HepG2 (cell line): ENCODE measurements around the gene SEPHS2.

Experiments
- EP300 ChIP-seq, 3 experiments: sonication (generic) in 1 of 3; formaldehyde crosslinking in 1 of 3; IDR thresholded peaks; 2 replicates each; pipeline versions ENCODE4 v1.5.1 to v1.6.1; 2011 to 2020; ENCODE audit warnings: low read depth in 2 of 3, low read length in 2 of 3, borderline replicate concordance in 1 of 3, improper control_type of control experiment in 1 of 3, mild to moderate bottlenecking in 1 of 3, missing genetic modification reagents in 1 of 3, moderate library complexity in 1 of 3
- GABPA ChIP-seq, 2 experiments: IDR thresholded peaks; 2 replicates each; pipeline ENCODE4 v1.6.1; 2011 to 2016; ENCODE audit warnings: low read depth in 2 of 2, low read length in 1 of 2, missing biosample characterization in 1 of 2, missing genetic modification characterization in 1 of 2
- HDAC1 ChIP-seq: sonication (generic); formaldehyde crosslinking; IDR thresholded peaks from 2 replicates; pipeline ENCODE4 v1.5.1; 2020; ENCODE audit warnings: mild to moderate bottlenecking, missing genetic modification reagents
- NFATC3 ChIP-seq: sonication (generic); formaldehyde crosslinking; IDR thresholded peaks from 2 replicates; pipeline ENCODE4 v1.5.1; 2020; ENCODE audit warnings: mild to moderate bottlenecking, missing genetic modification reagents
- NFIC ChIP-seq: IDR thresholded peaks from 2 replicates; pipeline ENCODE4 v1.6.1; 2012; ENCODE audit warnings: mild to moderate bottlenecking, low read length, inconsistent platforms
- POLR2A ChIP-seq, 2 experiments: IDR thresholded peaks; 2 replicates each; pipeline ENCODE4 v1.6.1; 2011; ENCODE audit warnings: low read depth in 2 of 2, low read length in 2 of 2, mild to moderate bottlenecking in 1 of 2, moderate library complexity in 1 of 2; ENCODE audit not compliant: insufficient read depth in 1 of 2
- RNF2 ChIP-seq: fragments of 450-650 bp; conservative IDR thresholded peaks from 2 replicates; pipeline ENCODE4 v1.6.1; 2016; ENCODE audit warnings: low read depth
- SIN3A ChIP-seq: IDR thresholded peaks from 2 replicates; pipeline ENCODE4 v1.6.1; 2011; ENCODE audit warnings: low read depth, mild to moderate bottlenecking, control low read depth, low read length, borderline replicate concordance
- TCF7L2 ChIP-seq: IDR thresholded peaks from 2 replicates; pipeline ENCODE4 v1.6.1; 2011; ENCODE audit warnings: mild to moderate bottlenecking, low read depth, low read length, moderate library complexity
- ZNF282 ChIP-seq: fragments of 450-650 bp; IDR thresholded peaks from 2 replicates; pipeline ENCODE4 v1.6.1; 2018; ENCODE audit not compliant: partially characterized antibody
- ZNF326 ChIP-seq: sonication (generic); formaldehyde crosslinking; IDR thresholded peaks from 2 replicates; pipeline ENCODE4 v1.4.0; 2020; ENCODE audit warnings: missing genetic modification reagents, borderline replicate concordance
- TF ChIP-seq, protein P1 (sequence below): sonication (generic); formaldehyde crosslinking; IDR thresholded peaks from 2 replicates; pipeline ENCODE4 v1.5.0; 2020; ENCODE audit warnings: mild to moderate bottlenecking, missing genetic modification reagents, moderate library complexity
- TF ChIP-seq, protein P2 (sequence below): sonication (generic); formaldehyde crosslinking; IDR thresholded peaks from 2 replicates; pipeline ENCODE4 v1.8.0; 2022; ENCODE audit warnings: low read depth, missing genetic modification reagents
- TF ChIP-seq, protein P3 (sequence below): IDR thresholded peaks from 2 replicates; pipeline ENCODE4 v1.6.1; 2016

DNA sequence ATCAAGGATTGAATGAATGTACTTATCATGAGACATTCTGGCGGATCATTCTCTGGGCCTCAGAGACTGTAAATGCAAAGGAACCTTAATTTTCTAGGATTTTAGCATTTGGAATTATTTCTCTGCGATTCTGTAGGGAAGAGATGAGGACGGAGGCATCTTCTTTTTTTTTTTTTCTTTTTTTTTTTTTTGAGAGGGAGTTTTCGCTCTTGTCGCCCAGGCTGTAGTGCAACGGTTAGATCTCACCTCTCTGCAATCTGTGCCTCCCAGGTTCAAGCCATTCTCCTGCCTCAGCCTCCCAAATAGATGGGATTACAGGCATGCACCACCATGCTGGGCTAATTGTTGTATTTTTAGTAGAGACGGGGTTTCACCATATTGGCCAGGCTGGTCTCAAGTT is 29.0 kb upstream of the SEPHS2 start:
- no peak for TF ChIP-seq SIN3A
- TF ChIP-seq NFATC3 = no peak
- no peak for TF ChIP-seq POLR2A (IDR thresholded peaks at IDR 0.05; ENCODE audit: insufficient read depth in 1 of 2, low read depth in 2 of 2, low read length in 2 of 2)
- TF ChIP-seq ZNF326 (CRISPR knock-in tag) = no peak
- no peak for TF ChIP-seq ZNF282
- TF ChIP-seq, protein P1, sequence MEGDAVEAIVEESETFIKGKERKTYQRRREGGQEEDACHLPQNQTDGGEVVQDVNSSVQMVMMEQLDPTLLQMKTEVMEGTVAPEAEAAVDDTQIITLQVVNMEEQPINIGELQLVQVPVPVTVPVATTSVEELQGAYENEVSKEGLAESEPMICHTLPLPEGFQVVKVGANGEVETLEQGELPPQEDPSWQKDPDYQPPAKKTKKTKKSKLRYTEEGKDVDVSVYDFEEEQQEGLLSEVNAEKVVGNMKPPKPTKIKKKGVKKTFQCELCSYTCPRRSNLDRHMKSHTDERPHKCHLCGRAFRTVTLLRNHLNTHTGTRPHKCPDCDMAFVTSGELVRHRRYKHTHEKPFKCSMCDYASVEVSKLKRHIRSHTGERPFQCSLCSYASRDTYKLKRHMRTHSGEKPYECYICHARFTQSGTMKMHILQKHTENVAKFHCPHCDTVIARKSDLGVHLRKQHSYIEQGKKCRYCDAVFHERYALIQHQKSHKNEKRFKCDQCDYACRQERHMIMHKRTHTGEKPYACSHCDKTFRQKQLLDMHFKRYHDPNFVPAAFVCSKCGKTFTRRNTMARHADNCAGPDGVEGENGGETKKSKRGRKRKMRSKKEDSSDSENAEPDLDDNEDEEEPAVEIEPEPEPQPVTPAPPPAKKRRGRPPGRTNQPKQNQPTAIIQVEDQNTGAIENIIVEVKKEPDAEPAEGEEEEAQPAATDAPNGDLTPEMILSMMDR (CRISPR knock-in tag) = no peak
- TF ChIP-seq TCF7L2 = no peak
- TF ChIP-seq HDAC1 (CRISPR knock-in tag) = no peak
- no peak for TF ChIP-seq RNF2
- TF ChIP-seq NFIC = no peak
- TF ChIP-seq GABPA (IDR thresholded peaks at IDR 0.05; ENCODE audit: low read depth, low read length) = no peak
- no peak for TF ChIP-seq GABPA (CRISPR knock-in tag; IDR thresholded peaks at IDR 0.05; ENCODE audit: low read depth)
- TF ChIP-seq, protein P2, sequence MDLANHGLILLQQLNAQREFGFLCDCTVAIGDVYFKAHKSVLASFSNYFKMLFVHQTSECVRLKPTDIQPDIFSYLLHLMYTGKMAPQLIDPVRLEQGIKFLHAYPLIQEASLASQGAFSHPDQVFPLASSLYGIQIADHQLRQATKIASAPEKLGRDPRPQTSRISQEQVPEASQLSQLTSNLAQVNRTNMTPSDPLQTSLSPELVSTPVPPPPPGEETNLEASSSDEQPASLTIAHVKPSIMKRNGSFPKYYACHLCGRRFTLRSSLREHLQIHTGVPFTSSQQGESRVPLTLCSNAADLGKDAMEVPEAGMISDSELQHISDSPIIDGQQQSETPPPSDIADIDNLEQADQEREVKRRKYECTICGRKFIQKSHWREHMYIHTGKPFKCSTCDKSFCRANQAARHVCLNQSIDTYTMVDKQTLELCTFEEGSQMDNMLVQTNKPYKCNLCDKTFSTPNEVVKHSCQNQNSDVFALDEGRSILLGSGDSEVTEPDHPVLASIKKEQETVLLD = no peak
- TF ChIP-seq, protein P3, sequence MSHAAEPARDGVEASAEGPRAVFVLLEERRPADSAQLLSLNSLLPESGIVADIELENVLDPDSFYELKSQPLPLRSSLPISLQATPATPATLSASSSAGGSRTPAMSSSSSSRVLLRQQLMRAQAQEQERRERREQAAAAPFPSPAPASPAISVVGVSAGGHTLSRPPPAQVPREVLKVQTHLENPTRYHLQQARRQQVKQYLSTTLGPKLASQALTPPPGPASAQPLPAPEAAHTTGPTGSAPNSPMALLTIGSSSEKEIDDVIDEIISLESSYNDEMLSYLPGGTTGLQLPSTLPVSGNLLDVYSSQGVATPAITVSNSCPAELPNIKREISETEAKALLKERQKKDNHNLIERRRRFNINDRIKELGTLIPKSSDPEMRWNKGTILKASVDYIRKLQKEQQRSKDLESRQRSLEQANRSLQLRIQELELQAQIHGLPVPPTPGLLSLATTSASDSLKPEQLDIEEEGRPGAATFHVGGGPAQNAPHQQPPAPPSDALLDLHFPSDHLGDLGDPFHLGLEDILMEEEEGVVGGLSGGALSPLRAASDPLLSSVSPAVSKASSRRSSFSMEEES (CRISPR knock-in tag) = no peak
- TF ChIP-seq EP300 (IDR thresholded peaks at IDR 0.05; ENCODE audit: low read depth in 2 of 2, low read length in 2 of 2) = no peak
- TF ChIP-seq EP300 (CRISPR knock-in tag; IDR thresholded peaks at IDR 0.05; ENCODE audit: borderline replicate concordance) = no peak
